Activated CD4-positive, alpha-beta T cell treated with anti-CD3 and anti-CD28 coated beads for 36 hours (primary cell): Measurements from ENCODE around the gene LKAAEAR1. TPM values are rescaled to one million over a fixed set of nuclear protein-coding genes. Genes with fewer than 3 reads are reported as not detected.
A peak's percentile ranks its signal among the peaks of the same experiment; 100 is the strongest.

ENCODE experiments used
- ATAC-seq: fragments of 200-7000 bp; cut with Tn5 transposase; one replicate; pipeline ENCODE4 v1.10.0; 2021; ENCODE audit warnings: mild to moderate bottlenecking, moderate library complexity
- CTCF ChIA-PET: fragments of 350-600 bp; sonication (Branson Sonifier 250); formaldehyde crosslinking; loops from one replicate; lab custom pipeline; 2021; ENCODE audit warnings: antibody characterized with exemption; lab: Charles Lee
- POLR2A ChIA-PET: fragments of 350-600 bp; sonication (Branson Sonifier 250); formaldehyde crosslinking; loops from one replicate; lab custom pipeline; 2021; ENCODE audit warnings: antibody characterized with exemption, inconsistent platforms; lab: Charles Lee
- DNase-seq: peaks from one replicate; pipeline ENCODE4 v3.0.0-alpha.2; 2020
- H3K27ac Mint-ChIP-seq: one replicate; pipeline ENCODE4 v1.8.0; 2021; ENCODE audit warnings: mixed read lengths
- H3K27me3 Mint-ChIP-seq: one replicate; pipeline ENCODE4 v1.8.0; 2021; ENCODE audit warnings: mixed read lengths
- H3K36me3 Mint-ChIP-seq: one replicate; pipeline ENCODE4 v1.8.0; 2021; ENCODE audit warnings: low read depth, mixed read lengths
- H3K4me1 Mint-ChIP-seq: one replicate; pipeline ENCODE4 v1.8.0; 2021; ENCODE audit warnings: mixed read lengths
- H3K4me3 Mint-ChIP-seq: one replicate; pipeline ENCODE4 v1.8.0; 2021; ENCODE audit warnings: mild to moderate bottlenecking, moderate library complexity, mixed read lengths
- H3K9me3 Mint-ChIP-seq: one replicate; pipeline ENCODE4 v1.8.0; 2021; ENCODE audit warnings: low read depth, mixed read lengths
- intact Hi-C, 2 experiments: fragments of 100-400 bp; cut with DNase I in 1 of 2; cut with micrococcal nuclease in 1 of 2; formaldehyde crosslinking; loops; one replicate each; pipeline versions ENCODE4 v1.14.2 to v1.15.1; 2022 to 2024; cut with DNase I, micrococcal nuclease
- total RNA-seq, 2 experiments: library from RNA; stranded (reverse); gene quantifications; one replicate each; pipeline ENCODE4 v1.2.3, GENCODE V29; 2021

The LKAAEAR1 gene
- total RNA-seq, 2 experiments from 2014 or later, result 0.30 to 0.46 TPM

DNA sequence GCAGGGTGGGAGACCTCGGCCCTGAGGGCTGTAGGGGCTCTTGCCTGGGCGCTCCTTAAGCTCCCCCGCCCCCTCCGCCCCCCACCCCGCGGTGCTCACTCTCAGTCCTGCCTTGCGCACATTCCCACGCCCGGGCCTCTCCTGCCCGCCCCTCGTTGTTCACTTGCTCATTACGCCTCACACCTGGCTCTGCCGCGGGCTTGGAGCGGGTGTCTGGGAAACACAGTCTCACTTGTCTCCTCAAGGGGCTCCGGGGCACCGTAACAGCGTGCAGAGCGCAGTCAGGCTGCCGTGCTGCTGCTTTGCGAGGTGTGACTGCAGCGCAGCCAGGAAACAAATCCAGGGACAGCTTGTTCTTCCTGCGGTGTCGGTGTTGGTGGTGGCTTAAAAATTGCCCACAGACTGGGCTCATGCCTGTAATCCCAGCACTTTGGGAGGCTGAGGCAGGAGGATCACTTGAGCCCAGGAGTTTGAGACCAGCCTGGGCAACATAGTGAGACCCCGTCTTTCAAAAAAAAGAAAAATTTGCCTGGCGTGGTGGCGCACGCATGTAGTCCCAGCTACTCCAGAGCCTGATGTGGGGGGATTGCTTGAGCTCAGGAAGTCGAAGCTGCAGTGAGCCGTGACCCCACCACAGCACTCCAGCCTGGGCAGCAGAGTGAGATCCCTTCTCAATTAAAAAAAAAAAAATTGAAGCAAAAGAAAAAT, 18.6 kb upstream of the LKAAEAR1 start:
- Mint-ChIP-seq H3K27me3 (peaks cover 13% of the 10 kb centered on the region), H3K9me3 (no peaks in the 10 kb centered on the region), H3K36me3 (no peaks in the 10 kb centered on the region), H3K27ac (no peak overlapping the region), H3K4me1 (peaks cover 25% of the 10 kb centered on the region), H3K4me3 (peak overlapping the region; percentile 58)
- CTCF ChIA-PET, result interaction anchor here (0.6 to 2.0 kb wide), 5 partner anchors 13 to 65 kb away, joined by 3 to 12 read pairs (median 4); partner anchors contain the start of gene LKAAEAR1
- no peak for ATAC-seq
- DNase-seq, result peak; percentile 29
- POLR2A ChIA-PET, result no interaction called here
- intact Hi-C loops, result loop anchor here in 1 of 2 experiments (1.0 to 5.0 kb wide), 2 partner anchors 18 to 154 kb away; partner anchors contain the start of gene PCMTD2

DNA sequence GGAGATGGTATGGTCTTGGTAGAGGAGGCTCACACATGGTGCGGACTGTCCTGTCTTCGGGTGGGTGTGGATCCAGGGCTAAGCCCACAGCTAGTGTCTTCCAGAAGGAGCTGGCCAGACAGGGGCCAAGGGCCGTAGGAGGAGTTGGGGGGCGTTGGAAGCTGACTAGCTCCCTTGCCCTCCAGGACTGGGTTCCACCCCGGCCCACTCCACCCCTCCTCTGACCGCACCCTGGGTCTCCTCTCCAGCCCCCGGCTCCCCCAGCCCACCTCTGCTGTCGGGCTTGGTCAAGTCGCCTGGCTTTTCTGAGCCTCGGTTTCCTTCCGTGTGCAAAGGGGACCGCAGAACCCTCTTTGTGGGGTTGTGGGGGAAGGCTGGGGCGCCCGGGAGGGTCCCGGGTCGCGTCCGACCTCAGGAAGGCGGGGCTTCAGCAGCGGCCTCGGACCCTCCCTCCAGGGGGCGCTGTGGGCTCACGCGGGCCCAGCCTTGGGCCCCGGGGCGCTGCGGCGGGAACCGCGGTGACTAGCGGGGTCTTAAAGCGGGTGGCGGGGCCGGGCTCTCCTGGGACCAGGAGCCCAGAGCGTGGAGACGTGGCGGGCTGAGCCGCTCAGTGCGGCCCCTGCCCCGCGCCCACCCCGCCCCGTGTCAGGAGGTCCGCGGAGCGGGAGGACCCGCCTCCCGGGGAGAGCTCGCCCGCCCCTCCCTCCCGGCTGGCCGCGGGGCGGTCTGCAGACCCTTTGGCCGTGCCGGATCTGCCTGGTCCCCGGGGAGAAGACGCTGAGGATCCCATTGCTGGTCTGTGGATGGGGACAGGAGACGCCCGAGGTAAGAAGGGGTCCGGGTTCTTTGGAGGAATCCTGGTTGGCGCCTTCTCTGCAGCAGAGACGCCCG, 17.8 kb upstream of the LKAAEAR1 start:
- no peaks in the 10 kb centered on the region for H3K36me3 Mint-ChIP-seq
- H3K4me3 Mint-ChIP-seq, result peak overlapping the region; percentile 58
- no peaks in the 10 kb centered on the region for H3K9me3 Mint-ChIP-seq
- ChIA-PET CTCF (interaction anchor here (0.6 to 2.0 kb wide), 6 partner anchors 12 to 64 kb away, joined by 3 to 12 read pairs (median 4); partner anchors contain the start of gene LKAAEAR1), POLR2A (no interaction called here)
- H3K27ac Mint-ChIP-seq, result no peak overlapping the region
- DNase-seq, result peak; percentile 85
- ATAC-seq, result peak; percentile 81
- peaks cover 13% of the 10 kb centered on the region for H3K27me3 Mint-ChIP-seq
- H3K4me1 Mint-ChIP-seq, result peaks cover 23% of the 10 kb centered on the region
- intact Hi-C loops, result loop anchor here in 1 of 2 experiments (1.0 to 5.0 kb wide), 2 partner anchors 18 to 155 kb away; partner anchors contain the start of gene PCMTD2

DNA sequence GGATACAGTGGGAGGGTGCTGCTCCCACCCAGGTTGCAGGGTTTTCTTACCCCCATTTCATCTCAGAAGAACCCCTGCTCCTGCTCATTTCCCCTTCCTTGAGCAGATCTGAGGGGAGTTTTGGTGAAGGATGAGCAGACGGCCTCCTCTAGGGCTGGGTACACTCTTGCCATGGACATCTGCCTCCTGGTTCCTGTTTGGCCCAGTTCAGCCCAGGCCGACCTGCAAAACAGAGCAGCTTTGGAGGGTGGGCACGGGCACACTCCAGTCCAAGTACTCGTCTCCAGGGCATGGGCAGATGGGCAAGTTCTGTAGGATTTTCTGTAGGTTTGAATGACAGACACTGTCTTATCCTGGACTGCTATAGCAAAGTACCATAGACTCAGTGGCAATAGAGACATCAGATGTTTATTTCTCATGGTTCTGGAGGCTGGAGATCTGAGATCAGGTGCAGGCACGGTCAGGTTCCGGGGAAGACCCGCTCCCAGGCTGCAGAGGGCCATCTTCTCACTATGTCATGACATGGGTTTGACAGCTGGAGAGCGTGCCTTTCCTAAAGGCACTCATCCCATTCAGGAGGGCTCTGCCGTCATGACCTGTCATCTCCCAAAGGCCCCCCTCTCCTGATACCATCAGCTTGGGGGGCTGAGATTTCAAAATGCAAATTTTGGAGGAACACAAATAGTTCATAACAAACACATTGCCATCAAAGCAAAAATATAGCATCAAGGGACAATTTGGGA, 16.9 kb upstream of the LKAAEAR1 start:
- Mint-ChIP-seq H3K4me1 (peaks cover 23% of the 10 kb centered on the region), H3K9me3 (peaks cover 2% of the 10 kb centered on the region), H3K36me3 (no peaks in the 10 kb centered on the region), H3K27me3 (peaks cover 13% of the 10 kb centered on the region), H3K4me3 (no peak overlapping the region), H3K27ac (no peak overlapping the region)
- DNase-seq, result no peak
- intact Hi-C loops, result loop anchor here in 1 of 2 experiments (5.0 kb wide), 1 partner anchor 156 kb away; the partner anchor contains the start of gene PCMTD2
- POLR2A ChIA-PET, result no interaction called here
- CTCF ChIA-PET, result interaction anchor here (0.6 to 2.0 kb wide), 4 partner anchors 10 to 397 kb away, joined by 3 to 12 read pairs (median 3); partner anchors contain the start of gene LKAAEAR1
- ATAC-seq, result no peak

GRCh38 chr20:64100566-64100888, 16.3 kb upstream of the LKAAEAR1 start:
- peak overlapping the region; percentile 63 for H3K27ac Mint-ChIP-seq
- peaks cover 2% of the 10 kb centered on the region for H3K9me3 Mint-ChIP-seq
- no peak overlapping the region for H3K4me3 Mint-ChIP-seq
- DNase-seq, result no peak
- intact Hi-C loops, result loop anchor here in 1 of 2 experiments (5.0 kb wide), 1 partner anchor 157 kb away; the partner anchor contains the start of gene PCMTD2
- no peak for ATAC-seq
- peaks cover 13% of the 10 kb centered on the region for H3K27me3 Mint-ChIP-seq
- peaks cover 23% of the 10 kb centered on the region for H3K4me1 Mint-ChIP-seq
- POLR2A ChIA-PET, result no interaction called here
- CTCF ChIA-PET, result interaction anchor here (0.6 to 1.9 kb wide), 2 partner anchors 17 to 396 kb away, joined by 3 to 6 read pairs; partner anchors contain the start of gene LKAAEAR1
- no peaks in the 10 kb centered on the region for H3K36me3 Mint-ChIP-seq

- Mint-ChIP-seq H3K27ac (peak overlapping the region; percentile 63), H3K36me3 (no peaks in the 10 kb centered on the region), H3K27me3 (peaks cover 13% of the 10 kb centered on the region), H3K4me3 (no peak overlapping the region), H3K9me3 (peaks cover 2% of the 10 kb centered on the region), H3K4me1 (peaks cover 23% of the 10 kb centered on the region)
- ChIA-PET POLR2A (no interaction called here), CTCF (interaction anchor here (0.7 to 1.9 kb wide), 3 partner anchors 16 to 26 kb away, joined by 3 to 6 read pairs (median 3); partner anchors contain the start of gene LKAAEAR1)
- ATAC-seq (peak; percentile 71), DNase-seq (peak; percentile 56)
- intact Hi-C loops, result loop anchor here in 1 of 2 experiments (5.0 kb wide), 1 partner anchor 157 kb away; the partner anchor contains the start of gene PCMTD2
These were observed 15.8 kb upstream of the LKAAEAR1 start for GRCh38 chr20:64099880-64100565.

GRCh38 chr20:64099086-64099786, 15.0 kb upstream of the LKAAEAR1 start:
- Mint-ChIP-seq H3K27ac (no peak overlapping the region), H3K4me1 (peaks cover 23% of the 10 kb centered on the region), H3K4me3 (no peak overlapping the region), H3K9me3 (peaks cover 2% of the 10 kb centered on the region), H3K27me3 (peaks cover 13% of the 10 kb centered on the region), H3K36me3 (no peaks in the 10 kb centered on the region)
- intact Hi-C loops, result no loop called here
- CTCF ChIA-PET, result interaction anchor here (0.7 to 1.9 kb wide), 5 partner anchors 16 to 160 kb away, joined by 3 to 6 read pairs (median 3); partner anchors contain the start of gene LKAAEAR1
- no peak for DNase-seq
- POLR2A ChIA-PET, result no interaction called here
- no peak for ATAC-seq

DNA sequence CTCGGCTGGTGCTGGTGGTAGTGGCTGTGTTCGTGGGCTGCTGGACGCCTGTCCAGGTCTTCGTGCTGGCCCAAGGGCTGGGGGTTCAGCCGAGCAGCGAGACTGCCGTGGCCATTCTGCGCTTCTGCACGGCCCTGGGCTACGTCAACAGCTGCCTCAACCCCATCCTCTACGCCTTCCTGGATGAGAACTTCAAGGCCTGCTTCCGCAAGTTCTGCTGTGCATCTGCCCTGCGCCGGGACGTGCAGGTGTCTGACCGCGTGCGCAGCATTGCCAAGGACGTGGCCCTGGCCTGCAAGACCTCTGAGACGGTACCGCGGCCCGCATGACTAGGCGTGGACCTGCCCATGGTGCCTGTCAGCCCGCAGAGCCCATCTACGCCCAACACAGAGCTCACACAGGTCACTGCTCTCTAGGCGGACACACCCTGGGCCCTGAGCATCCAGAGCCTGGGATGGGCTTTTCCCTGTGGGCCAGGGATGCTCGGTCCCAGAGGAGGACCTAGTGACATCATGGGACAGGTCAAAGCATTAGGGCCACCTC, 14.3 kb upstream of the LKAAEAR1 start:
- ChIA-PET CTCF (interaction anchor here (0.7 to 1.9 kb wide), 3 partner anchors 15 to 26 kb away, joined by 3 to 6 read pairs (median 3); partner anchors contain the start of gene LKAAEAR1), POLR2A (no interaction called here)
- DNase-seq, result no peak
- Mint-ChIP-seq H3K27ac (no peak overlapping the region), H3K36me3 (no peaks in the 10 kb centered on the region), H3K4me3 (no peak overlapping the region), H3K27me3 (peaks cover 13% of the 10 kb centered on the region), H3K4me1 (peaks cover 23% of the 10 kb centered on the region), H3K9me3 (peaks cover 2% of the 10 kb centered on the region)
- no peak for ATAC-seq
- intact Hi-C loops, result no loop called here

DNA sequence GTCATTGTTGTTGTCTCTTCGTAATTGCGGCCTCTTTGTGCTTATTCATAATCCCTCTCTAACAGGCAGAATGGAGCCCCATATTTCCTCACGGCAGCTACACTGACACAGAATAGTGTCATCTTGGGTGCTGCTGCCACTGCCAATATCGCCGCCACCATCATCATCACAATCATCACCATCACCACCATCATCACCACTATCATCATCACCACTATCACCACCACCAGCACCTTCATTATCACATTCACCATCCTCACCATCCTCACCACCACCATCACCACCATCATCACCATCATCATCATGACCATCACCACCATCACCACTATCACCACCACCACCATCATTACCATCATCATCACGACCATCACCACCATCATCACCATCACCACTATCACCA, 12.3 kb upstream of the LKAAEAR1 start:
- Mint-ChIP-seq H3K27me3 (peaks cover 7% of the 10 kb centered on the region), H3K36me3 (no peaks in the 10 kb centered on the region), H3K27ac (no peak overlapping the region), H3K4me3 (no peak overlapping the region), H3K4me1 (peaks cover 20% of the 10 kb centered on the region), H3K9me3 (peaks cover 2% of the 10 kb centered on the region)
- intact Hi-C loops, result no loop called here
- no peak for DNase-seq
- ChIA-PET POLR2A (no interaction called here), CTCF (interaction anchor here (1.1 kb wide), 1 partner anchor 23 kb away, joined by 3 read pairs; no protein-coding TSS in a partner anchor)
- ATAC-seq, result no peak

DNA sequence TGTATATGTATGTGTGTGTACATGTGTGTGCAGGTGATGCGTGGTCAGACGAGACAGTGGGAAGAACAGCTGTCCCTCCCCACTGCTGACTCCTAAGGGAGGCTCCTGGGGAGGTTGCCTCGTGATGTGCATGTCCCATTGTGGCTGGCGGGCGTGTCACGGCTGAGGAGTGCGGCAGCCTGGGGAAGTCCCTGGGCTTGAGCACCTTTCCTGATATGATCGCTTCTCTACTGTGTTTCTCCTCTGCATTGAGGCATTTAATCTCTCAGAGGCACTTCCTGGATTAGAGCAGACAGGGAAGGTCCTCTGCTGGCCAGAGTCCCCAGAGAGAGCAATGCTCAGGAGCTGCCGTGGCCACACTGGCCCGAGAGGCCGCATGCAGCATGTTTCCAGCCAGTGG, 11.7 kb upstream of the LKAAEAR1 start:
- peaks cover 14% of the 10 kb centered on the region for H3K4me1 Mint-ChIP-seq
- H3K9me3 Mint-ChIP-seq, result peaks cover 2% of the 10 kb centered on the region
- ChIA-PET POLR2A (no interaction called here), CTCF (interaction anchor here (1.1 kb wide), 1 partner anchor 24 kb away, joined by 3 read pairs; no protein-coding TSS in a partner anchor)
- intact Hi-C loops, result no loop called here
- H3K36me3 Mint-ChIP-seq, result no peaks in the 10 kb centered on the region
- no peak overlapping the region for H3K27ac Mint-ChIP-seq
- H3K4me3 Mint-ChIP-seq, result no peak overlapping the region
- ATAC-seq (peak; percentile 50), DNase-seq (peak; percentile 43)
- H3K27me3 Mint-ChIP-seq, result peaks cover under 1% of the 10 kb centered on the region
